Spinal cord (tissue), 10 donors: ENCODE data around the gene MICALL2. TPM values are rescaled to one million over a fixed set of nuclear protein-coding genes. Genes with fewer than 3 reads are reported as not detected.

ENCODE experiments used
- DNase-seq, 6 donors: peaks; one replicate each; pipeline versions ENCODE4 v3.0.0 to v3.0.0-alpha.2; 2013 to 2015; ENCODE audit warnings: low spot score in 6 of 6, low read depth in 4 of 6
- H3K27ac ChIP-seq: one replicate; pipeline ENCODE4 v1.5.1; 2013; ENCODE audit warnings: low read depth, low read length, control low read depth
- H3K27me3 ChIP-seq: one replicate; pipeline ENCODE4 v1.6.1; 2013; ENCODE audit warnings: low read length; ENCODE audit not compliant: control insufficient read depth, insufficient read depth
- H3K36me3 ChIP-seq: one replicate; pipeline ENCODE4 v1.6.1; 2013; ENCODE audit warnings: low read length; ENCODE audit not compliant: control insufficient read depth, insufficient read depth
- H3K4me1 ChIP-seq: one replicate; pipeline ENCODE4 v1.6.1; 2013; ENCODE audit warnings: low read length; ENCODE audit not compliant: control insufficient read depth, insufficient read depth
- H3K4me3 ChIP-seq: one replicate; pipeline ENCODE4 v1.5.1; 2013; ENCODE audit warnings: low read depth, low read length, control low read depth
- H3K9me3 ChIP-seq: one replicate; pipeline ENCODE4 v1.6.1; 2013; ENCODE audit warnings: low read length; ENCODE audit not compliant: control insufficient read depth, insufficient read depth
- WGBS: methylation state at CpG from one replicate; pipeline ENCODE4 v1.1.5; 2013; ENCODE audit warnings: missing lambda C conversion rate; ENCODE audit not compliant: insufficient coverage; 5-methylcytosine and 5-hydroxymethylcytosine counted together
- long read RNA-seq, 4 donors: transcript quantifications; one replicate each; lab custom pipeline, GENCODE V29; 2026
- polyA plus RNA-seq, 2 donors: library from polyadenylated mRNA; unstranded; fragments of 120-200 nt; gene quantifications; one replicate each; pipeline ENCODE4 v1.2.1, GENCODE V29; 2013; ENCODE audit not compliant: insufficient read length in 2 of 2
- total RNA-seq, 2 donors: library from RNA; depleted of rRNA in 1 of 2; stranded (reverse); fragments of 120-200 nt in 1 of 2; fragments of >200 nt in 1 of 2; gene quantifications; one replicate each; pipeline versions ENCODE4 v1.2.3 to v1.2.4, GENCODE V29; 2013 to 2014
- donor health status: healthy.

The MICALL2 gene
- total RNA-seq (10 to 100 TPM; 13.1 to 21.8 TPM), polyA plus RNA-seq (10 to 100 TPM; 19.5 to 34.7 TPM)
- long read RNA-seq, donor 1, partial matches to known transcripts: 0 of 1 reads
- long read RNA-seq, donor 1, other reads (novel, unspliced or antisense): 0 of 1 reads
- long read RNA-seq, donor 2, partial matches to known transcripts: 0 of 1 reads
- long read RNA-seq, donor 2, other reads (novel, unspliced or antisense): 0 of 1 reads
- long read RNA-seq, donor 3, partial matches to known transcripts: 0 of 1 reads
- long read RNA-seq, donor 3, other reads (novel, unspliced or antisense): 0 of 1 reads
- long read RNA-seq, donor 4: 0 reads

- peak in 3 of 6 donors; percentile 17 to 62 (median 33) for DNase-seq
Observed at GRCh38 chr7:1458683-1459511, at the start of gene MICALL2. MICALL2 (minus strand) TSS chr7:1459470; CDS start chr7:1459326, 144 bp downstream.

GRCh38 chr7:1508277-1508758 lies 49.0 kb upstream of the MICALL2 start:
- H3K36me3 ChIP-seq: peaks cover 2% of the 10 kb centered on the region
- DNase-seq: no peak
- H3K4me3 ChIP-seq: no peak overlapping the region
- H3K9me3 ChIP-seq: no peaks in the 10 kb centered on the region
- 81% methylated on average over 10 of the region's 10 CpGs for WGBS
- peaks cover 16% of the 10 kb centered on the region for H3K4me1 ChIP-seq
- H3K27me3 ChIP-seq: no peaks in the 10 kb centered on the region
- no peak overlapping the region for H3K27ac ChIP-seq

More at GRCh38 chr7:1458683-1459511, at the start of gene MICALL2:
- Histone ChIP-seq H3K27me3 (no peaks in the 10 kb centered on the region), H3K9me3 (no peaks in the 10 kb centered on the region), H3K4me3 (peak within 1 kb of the TSS; percentile 77), H3K27ac (peak within 1 kb of the TSS; percentile 45), H3K4me1 (peaks cover 65% of the 10 kb centered on the region), H3K36me3 (peaks cover 17% of the 10 kb centered on the region)
- WGBS: 1% methylated on average over 69 of the region's 69 CpGs

GRCh38 chr7:1505731-1506550 lies 46.7 kb upstream of the MICALL2 start:
- no peak overlapping the region for H3K27ac ChIP-seq
- no peak for DNase-seq
- no peaks in the 10 kb centered on the region for H3K9me3 ChIP-seq
- H3K27me3 ChIP-seq: no peaks in the 10 kb centered on the region
- H3K4me3 ChIP-seq: no peak overlapping the region
- 88% methylated on average over 21 of the region's 35 CpGs for WGBS
- H3K36me3 ChIP-seq: peaks cover 25% of the 10 kb centered on the region
- peaks cover 29% of the 10 kb centered on the region for H3K4me1 ChIP-seq

- H3K9me3 ChIP-seq: no peaks in the 10 kb centered on the region
- peaks cover 29% of the 10 kb centered on the region for H3K4me1 ChIP-seq
- peaks cover 43% of the 10 kb centered on the region for H3K36me3 ChIP-seq
- H3K27ac ChIP-seq: no peak within 1 kb of the TSS
- peak; percentile 62 to 97 (median 90) for DNase-seq
- H3K27me3 ChIP-seq: no peaks in the 10 kb centered on the region
- H3K4me3 ChIP-seq: peak within 1 kb of the TSS; percentile 58
- WGBS: under 1% methylated on average over 105 of the region's 118 CpGs
Observed at GRCh38 chr7:1503816-1504775, 44.8 kb upstream of the MICALL2 start, which contains the start of gene INTS1. INTS1 (minus strand) TSS chr7:1504389; CDS start chr7:1503960, 429 bp downstream.

- no peak for DNase-seq
- Histone ChIP-seq H3K9me3 (no peaks in the 10 kb centered on the region), H3K27me3 (no peaks in the 10 kb centered on the region), H3K36me3 (peaks cover 50% of the 10 kb centered on the region), H3K27ac (no peak overlapping the region), H3K4me3 (peak overlapping the region; percentile 58), H3K4me1 (peaks cover 29% of the 10 kb centered on the region)
- 29% methylated on average over 24 of the region's 24 CpGs for WGBS
Observed at GRCh38 chr7:1503390-1503789, 44.1 kb upstream of the MICALL2 start.

GRCh38 chr7:1502845-1503244 lies 43.6 kb upstream of the MICALL2 start:
- peaks cover 29% of the 10 kb centered on the region for H3K4me1 ChIP-seq
- peak overlapping the region; percentile 58 for H3K4me3 ChIP-seq

GRCh38 chr7:1501487-1502270 lies 42.4 kb upstream of the MICALL2 start:
- Histone ChIP-seq H3K36me3 (peaks cover 67% of the 10 kb centered on the region), H3K9me3 (no peaks in the 10 kb centered on the region), H3K27me3 (no peaks in the 10 kb centered on the region), H3K4me1 (peaks cover 26% of the 10 kb centered on the region), H3K4me3 (no peak overlapping the region), H3K27ac (no peak overlapping the region)
- no peak for DNase-seq
- WGBS: 92% methylated on average over 17 of the region's 21 CpGs

More at GRCh38 chr7:1502845-1503244, 43.6 kb upstream of the MICALL2 start:
- Histone ChIP-seq H3K36me3 (peaks cover 56% of the 10 kb centered on the region), H3K27ac (no peak overlapping the region), H3K9me3 (no peaks in the 10 kb centered on the region), H3K27me3 (no peaks in the 10 kb centered on the region)
- DNase-seq: no peak
- 87% methylated on average over 14 of the region's 20 CpGs for WGBS
